ENCODE measurements around the gene MRRF. TPM values are rescaled to one million over a fixed set of nuclear protein-coding genes. Genes with fewer than 3 reads are reported as not detected.

Gene MRRF
- total RNA-seq, 2 experiments from 2014 or later: 27.0 to 29.2 TPM

GRCh38 chr9:122380293-122380692 lies 115.6 kb downstream of the MRRF start:
- peaks cover 8% of the 10 kb centered on the region for H3K9me3 Mint-ChIP-seq
- H3K4me1 Mint-ChIP-seq: no peaks in the 10 kb centered on the region
- H3K27me3 Mint-ChIP-seq: peaks cover 3% of the 10 kb centered on the region
- H3K36me3 Mint-ChIP-seq (ENCODE audit: low read depth): no peaks in the 10 kb centered on the region
- H3K4me3 Mint-ChIP-seq: no peak overlapping the region
- POLR2A ChIA-PET: no interaction called here
- H3K27ac Mint-ChIP-seq: no peak overlapping the region
- DNase-seq: no peak
- CTCF ChIA-PET: no interaction called here

Other genes with a start within 250 kb of the MRRF start
- 1 to 10 TPM; 1.5 to 2.1 TPM for gene TTLL11, start 171.6 kb upstream of the MRRF start, total RNA-seq
- 10 to 100 TPM; 36.1 to 37.0 TPM for gene NDUFA8, start 105.1 kb upstream of the MRRF start, total RNA-seq
- gene MORN5, start 105.0 kb upstream of the MRRF start, total RNA-seq: not detected
- gene LHX6, start 35.9 kb upstream of the MRRF start, total RNA-seq: not detected
- 10 to 100 TPM; 21.6 to 25.6 TPM for gene RBM18, start within 50 bp of the MRRF start, total RNA-seq
- under 1 TPM; 0.08 to 0.20 TPM for gene PTGS1, start 106.1 kb downstream of the MRRF start, total RNA-seq
- gene OR1J1, start 213.0 kb downstream of the MRRF start, total RNA-seq: not detected
- not detected for gene OR1J2, start 245.9 kb downstream of the MRRF start, total RNA-seq

Data from activated CD4-positive, alpha-beta memory T cell treated with anti-CD3 and anti-CD28 coated beads, Interleukin-2, amount 10 ng/mL, durations not matched to agents 7 days and 5 days (primary cell).